ENCODE results near the gene CTIF. TPM values are rescaled to one million over a fixed set of nuclear protein-coding genes. Genes with fewer than 3 reads are reported as not detected.

Gene CTIF
- polyA plus RNA-seq, 3 donors: 0.38 to 8.7 (median 1.2) TPM

DNA sequence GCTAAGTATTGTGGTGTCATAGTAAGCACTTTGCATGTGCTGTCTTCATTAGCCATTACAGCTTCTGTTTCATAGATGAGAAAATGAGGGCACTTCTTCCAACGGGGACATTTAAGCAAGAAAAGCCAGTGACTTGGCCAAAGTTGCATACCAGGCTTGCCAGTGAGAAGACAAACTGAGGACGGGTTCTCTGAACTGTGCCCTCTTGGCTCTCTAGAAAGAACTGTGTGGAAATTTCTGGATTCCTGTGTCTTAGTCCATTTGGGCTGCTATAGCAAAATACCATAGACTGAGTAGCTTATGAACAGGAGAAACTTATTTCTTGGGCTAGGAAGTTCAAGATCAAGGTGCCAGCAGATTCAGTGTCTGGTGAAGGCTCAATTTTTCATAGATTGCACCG, 13.3 kb downstream of the CTIF start:
- H3K9me3 Mint-ChIP-seq: peaks cover 0 to 3% (median 0%) of the 10 kb centered on the region in 7 donors
- Histone ChIP-seq H3K27me3 (ENCODE audit: control insufficient read depth in 2 of 2, insufficient read depth in 2 of 2, low read length in 2 of 2) (no peaks in the 10 kb centered on the region), H3K4me2 (replicated peaks; ENCODE audit: extremely low read depth, low read length, poor library complexity, severe bottlenecking) (no peak overlapping the region), H3K36me3 (replicated peaks in 1 of 2; ENCODE audit: control insufficient read depth in 1 of 2, insufficient read depth in 2 of 2, low read length in 2 of 2) (peaks cover 0 to 11% of the 10 kb centered on the region in 2 donors), H4K20me1 (ENCODE audit: insufficient read depth, low read length) (peaks cover 39% of the 10 kb centered on the region), H3K9ac (ENCODE audit: insufficient read depth, low read length, poor library complexity, severe bottlenecking) (no peak overlapping the region), H3K4me1 (ENCODE audit: control insufficient read depth in 1 of 2, insufficient read depth in 2 of 2, low read length in 2 of 2) (peaks cover 6 to 11% of the 10 kb centered on the region in 2 donors), H3K4me3 (replicated peaks in 1 of 3; ENCODE audit: low read depth in 2 of 3, low read length in 3 of 3) (no peak overlapping the region), H3K27ac (ENCODE audit: low read depth in 1 of 2, low read length in 2 of 2) (no peak overlapping the region), H3K79me2 (ENCODE audit: insufficient read depth, low read length) (no peaks in the 10 kb centered on the region), H2AFZ (ENCODE audit: insufficient read depth, low read depth, low read length, poor library complexity, severe bottlenecking) (no peak overlapping the region), H3K9me3 (replicated peaks in 1 of 2; ENCODE audit: control insufficient read depth in 1 of 2, insufficient read depth in 1 of 2, low read length in 2 of 2) (no peaks in the 10 kb centered on the region)
- intact Hi-C loops (cut with micrococcal nuclease): no loop called here
- 86% methylated on average over 2 of the region's 3 CpGs for WGBS (ENCODE audit: insufficient coverage)
- peaks cover 22 to 27% of the 10 kb centered on the region in 2 donors for H3K36me3 Mint-ChIP-seq
- H3K27me3 Mint-ChIP-seq (ENCODE audit: low read depth in 3 of 3): peaks cover 0 to 3% (median 0%) of the 10 kb centered on the region in 3 donors
- TF ChIP-seq, protein P1, sequence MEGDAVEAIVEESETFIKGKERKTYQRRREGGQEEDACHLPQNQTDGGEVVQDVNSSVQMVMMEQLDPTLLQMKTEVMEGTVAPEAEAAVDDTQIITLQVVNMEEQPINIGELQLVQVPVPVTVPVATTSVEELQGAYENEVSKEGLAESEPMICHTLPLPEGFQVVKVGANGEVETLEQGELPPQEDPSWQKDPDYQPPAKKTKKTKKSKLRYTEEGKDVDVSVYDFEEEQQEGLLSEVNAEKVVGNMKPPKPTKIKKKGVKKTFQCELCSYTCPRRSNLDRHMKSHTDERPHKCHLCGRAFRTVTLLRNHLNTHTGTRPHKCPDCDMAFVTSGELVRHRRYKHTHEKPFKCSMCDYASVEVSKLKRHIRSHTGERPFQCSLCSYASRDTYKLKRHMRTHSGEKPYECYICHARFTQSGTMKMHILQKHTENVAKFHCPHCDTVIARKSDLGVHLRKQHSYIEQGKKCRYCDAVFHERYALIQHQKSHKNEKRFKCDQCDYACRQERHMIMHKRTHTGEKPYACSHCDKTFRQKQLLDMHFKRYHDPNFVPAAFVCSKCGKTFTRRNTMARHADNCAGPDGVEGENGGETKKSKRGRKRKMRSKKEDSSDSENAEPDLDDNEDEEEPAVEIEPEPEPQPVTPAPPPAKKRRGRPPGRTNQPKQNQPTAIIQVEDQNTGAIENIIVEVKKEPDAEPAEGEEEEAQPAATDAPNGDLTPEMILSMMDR (IDR thresholded peaks at IDR 0.05): no peak
- peak overlapping the region in 1 of 7 donors; percentile 54 for H3K27ac Mint-ChIP-seq
- H3K4me1 Mint-ChIP-seq: peaks cover 23% of the 10 kb centered on the region
- H3K4me3 Mint-ChIP-seq: no peak overlapping the region
- no peak for DNase-seq

DNA sequence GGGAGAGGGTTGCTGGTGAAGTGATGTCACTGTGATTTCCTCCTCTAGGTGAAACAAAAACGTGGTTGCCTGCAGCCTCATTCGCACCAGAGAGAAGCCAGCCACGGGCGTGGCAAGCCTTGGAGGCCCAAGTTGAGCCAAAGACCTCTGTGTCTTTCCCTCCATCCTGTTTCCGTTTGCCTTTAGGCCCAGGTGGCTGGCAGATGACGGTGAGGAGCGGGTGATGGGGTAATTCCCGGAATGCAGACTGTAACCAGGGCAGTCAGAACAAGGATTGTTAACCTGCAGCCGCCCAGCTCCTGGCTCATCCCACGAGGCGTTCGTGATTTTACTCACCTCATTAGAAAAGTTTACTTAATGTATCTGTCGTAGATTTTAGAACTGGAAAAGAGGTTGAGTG, 14.4 kb downstream of the CTIF start:
- peaks cover 22 to 30% of the 10 kb centered on the region in 2 donors for H3K36me3 Mint-ChIP-seq
- H3K4me1 ChIP-seq (ENCODE audit: control insufficient read depth in 1 of 2, insufficient read depth in 2 of 2, low read length in 2 of 2): peaks cover 3 to 4% of the 10 kb centered on the region in 2 donors
- no peak overlapping the region for H3K4me2 ChIP-seq (replicated peaks; ENCODE audit: extremely low read depth, low read length, poor library complexity, severe bottlenecking)
- peaks cover 28% of the 10 kb centered on the region for H4K20me1 ChIP-seq (ENCODE audit: insufficient read depth, low read length)
- H3K9me3 Mint-ChIP-seq: peaks cover 0 to 3% (median 0%) of the 10 kb centered on the region in 7 donors
- H3K4me1 Mint-ChIP-seq: peaks cover 15% of the 10 kb centered on the region
- intact Hi-C loops (cut with micrococcal nuclease): no loop called here
- H3K36me3 ChIP-seq (replicated peaks in 1 of 2; ENCODE audit: control insufficient read depth in 1 of 2, insufficient read depth in 2 of 2, low read length in 2 of 2): peaks cover 0 to 11% of the 10 kb centered on the region in 2 donors
- H3K27me3 ChIP-seq (ENCODE audit: control insufficient read depth in 2 of 2, insufficient read depth in 2 of 2, low read length in 2 of 2): no peaks in the 10 kb centered on the region
- no peak overlapping the region for H2AFZ ChIP-seq (ENCODE audit: insufficient read depth, low read depth, low read length, poor library complexity, severe bottlenecking)
- TF ChIP-seq, protein P1 (IDR thresholded peaks at IDR 0.05): no peak
- no peak overlapping the region for H3K27ac Mint-ChIP-seq
- H3K4me3 Mint-ChIP-seq: no peak overlapping the region
- no peak overlapping the region for H3K9ac ChIP-seq (ENCODE audit: insufficient read depth, low read length, poor library complexity, severe bottlenecking)
- H3K9me3 ChIP-seq (replicated peaks in 1 of 2; ENCODE audit: control insufficient read depth in 1 of 2, insufficient read depth in 1 of 2, low read length in 2 of 2): no peaks in the 10 kb centered on the region
- no peaks in the 10 kb centered on the region for H3K79me2 ChIP-seq (ENCODE audit: insufficient read depth, low read length)
- H3K27me3 Mint-ChIP-seq (ENCODE audit: low read depth in 3 of 3): no peaks in the 10 kb centered on the region
- no peak for DNase-seq
- WGBS (ENCODE audit: insufficient coverage): 89% methylated on average over 8 of the region's 13 CpGs
- H3K4me3 ChIP-seq (replicated peaks in 1 of 3; ENCODE audit: low read depth in 2 of 3, low read length in 3 of 3): no peak overlapping the region
- H3K27ac ChIP-seq (ENCODE audit: low read depth in 1 of 2, low read length in 2 of 2): no peak overlapping the region
